H9 (cell line): ENCODE results near the gene SELL. TPM values are rescaled to one million over a fixed set of nuclear protein-coding genes. Genes with fewer than 3 reads are reported as not detected.
A peak's percentile ranks its signal among the peaks of the same experiment; 100 is the strongest.

Source experiments
- DNase-seq: peaks from one replicate; pipeline ENCODE4 v3.0.0-alpha.2; 2017
- H2AFZ ChIP-seq: one replicate; pipeline ENCODE4 v1.6.1; 2013; ENCODE audit warnings: mild to moderate bottlenecking, low read length, control low read depth, moderate library complexity
- H2AK5ac ChIP-seq: 2 replicates; pipeline ENCODE4 v1.6.1; 2013; ENCODE audit warnings: low read length, control low read depth, mixed read lengths; ENCODE audit not compliant: insufficient read length
- H2BK120ac ChIP-seq: one replicate; pipeline ENCODE4 v1.6.1; 2013; ENCODE audit warnings: low read depth, mild to moderate bottlenecking, low read length, control low read depth, inconsistent platforms; ENCODE audit not compliant: poor library complexity, severe bottlenecking
- H2BK12ac ChIP-seq: 2 replicates; pipeline ENCODE4 v1.6.1; 2013; ENCODE audit warnings: low read length, control low read depth, mixed read lengths, low read depth; ENCODE audit not compliant: insufficient read length
- H2BK15ac ChIP-seq: 2 replicates; pipeline ENCODE4 v1.6.1; 2013; ENCODE audit warnings: low read depth, low read length, control low read depth
- H2BK20ac ChIP-seq: one replicate; pipeline ENCODE4 v1.6.1; 2013; ENCODE audit warnings: low read depth, mild to moderate bottlenecking, low read length, control low read depth, inconsistent platforms; ENCODE audit not compliant: poor library complexity, severe bottlenecking
- H2BK5ac ChIP-seq: 2 replicates; pipeline ENCODE4 v1.6.1; 2013; ENCODE audit warnings: low read length, control low read depth, mixed read lengths; ENCODE audit not compliant: insufficient read length
- H3K14ac ChIP-seq: 2 replicates; pipeline ENCODE4 v1.6.1; 2013; ENCODE audit warnings: low read length, control low read depth; ENCODE audit not compliant: insufficient read depth
- H3K18ac ChIP-seq: 2 replicates; pipeline ENCODE4 v1.6.1; 2013; ENCODE audit warnings: low read depth, mild to moderate bottlenecking, mixed read lengths, low read length, control low read depth; ENCODE audit not compliant: insufficient read length
- H3K23ac ChIP-seq: 2 replicates; pipeline ENCODE4 v1.6.1; 2013; ENCODE audit warnings: low read length, control low read depth, mixed read lengths, low read depth; ENCODE audit not compliant: insufficient read length
- H3K23me2 ChIP-seq: 2 replicates; pipeline ENCODE4 v1.6.1; 2013; ENCODE audit warnings: low read depth, mild to moderate bottlenecking, mixed read lengths, low read length, control low read depth; ENCODE audit not compliant: insufficient read length, poor library complexity, severe bottlenecking
- H3K27ac ChIP-seq: 2 replicates; pipeline ENCODE4 v1.5.1; 2013; ENCODE audit warnings: low read length, control low read depth, mixed read lengths, low read depth; ENCODE audit not compliant: insufficient read length
- H3K27me3 ChIP-seq: 2 replicates; pipeline ENCODE4 v1.6.1; 2013; ENCODE audit warnings: low read length, control low read depth, inconsistent platforms; ENCODE audit not compliant: insufficient read depth
- H3K4ac ChIP-seq: 2 replicates; pipeline ENCODE4 v1.6.1; 2013; ENCODE audit warnings: low read depth, mild to moderate bottlenecking, control low read depth, inconsistent platforms, low read length, moderate library complexity
- H3K4me1 ChIP-seq: 2 replicates; pipeline ENCODE4 v1.6.1; 2013; ENCODE audit warnings: low read length, control low read depth, inconsistent platforms; ENCODE audit not compliant: insufficient read depth
- H3K4me2 ChIP-seq: 2 replicates; pipeline ENCODE4 v1.6.1; 2013; ENCODE audit warnings: low read length, control low read depth, mixed read lengths; ENCODE audit not compliant: insufficient read length, insufficient read depth
- H3K56ac ChIP-seq: 2 replicates; pipeline ENCODE4 v1.6.1; 2013; ENCODE audit warnings: low read depth, mild to moderate bottlenecking, mixed read lengths, low read length, control low read depth; ENCODE audit not compliant: insufficient read length
- H3K79me1 ChIP-seq: 2 replicates; pipeline ENCODE4 v1.6.1; 2013; ENCODE audit warnings: low read depth, mild to moderate bottlenecking, moderate library complexity, low read length, control low read depth, inconsistent platforms; ENCODE audit not compliant: insufficient read depth, poor library complexity, severe bottlenecking
- H3K79me2 ChIP-seq: 2 replicates; pipeline ENCODE4 v1.6.1; 2013; ENCODE audit warnings: low read length, control low read depth, inconsistent platforms; ENCODE audit not compliant: insufficient read depth
- H3K9ac ChIP-seq: 2 replicates; pipeline ENCODE4 v1.6.1; 2013; ENCODE audit warnings: low read length, control low read depth, mixed read lengths; ENCODE audit not compliant: insufficient read length; ENCODE audit errors: extremely low read depth
- H3K9me3 ChIP-seq: one replicate; pipeline ENCODE4 v1.6.1; 2013; ENCODE audit warnings: low read depth, low read length, inconsistent platforms; ENCODE audit not compliant: control insufficient read depth
- H3T11ph ChIP-seq: one replicate; pipeline ENCODE4 v1.6.1; 2013; ENCODE audit warnings: mild to moderate bottlenecking, low read length, control low read depth, inconsistent platforms
- H4K20me1 ChIP-seq: one replicate; pipeline ENCODE4 v1.6.1; 2013; ENCODE audit not compliant: control insufficient read depth, insufficient read length, insufficient read depth
- H4K5ac ChIP-seq: 2 replicates; pipeline ENCODE4 v1.6.1; 2013; ENCODE audit warnings: low read depth, mild to moderate bottlenecking, mixed read lengths, low read length, control low read depth; ENCODE audit not compliant: insufficient read length
- H4K8ac ChIP-seq: replicated peaks from 2 replicates; pipeline ENCODE4 v1.6.1; 2013; ENCODE audit warnings: low read length, control low read depth, mixed read lengths, low read depth; ENCODE audit not compliant: insufficient read length
- H4K91ac ChIP-seq: 2 replicates; pipeline ENCODE4 v1.6.1; 2013; ENCODE audit warnings: low read depth, mild to moderate bottlenecking, moderate library complexity, mixed read lengths, low read length, control low read depth; ENCODE audit not compliant: insufficient read length
- H3K27ac Mint-ChIP-seq, 3 experiments: 2 replicates in 2 of 3; 3 replicates in 1 of 3; pipeline ENCODE4 v1.8.0; 2020 to 2021; ENCODE audit warnings: mixed read lengths in 3 of 3, mild to moderate bottlenecking in 1 of 3, moderate library complexity in 1 of 3
- H3K27me3 Mint-ChIP-seq: 2 replicates; pipeline ENCODE4 v1.8.0; 2021; ENCODE audit warnings: low read depth, mild to moderate bottlenecking, moderate library complexity, mixed read lengths
- H3K36me3 Mint-ChIP-seq, 3 experiments: 2 replicates in 2 of 3; 3 replicates in 1 of 3; pipeline ENCODE4 v1.8.0; 2020 to 2021; ENCODE audit warnings: low read depth in 3 of 3, mixed read lengths in 3 of 3; ENCODE audit not compliant: insufficient read depth in 1 of 3
- H3K4me1 Mint-ChIP-seq, 2 experiments: 2 replicates each; pipeline ENCODE4 v1.8.0; 2020; ENCODE audit warnings: mixed read lengths in 2 of 2
- H3K4me3 Mint-ChIP-seq, 2 experiments: 2 replicates in 1 of 2; 3 replicates in 1 of 2; pipeline ENCODE4 v1.8.0; 2020 to 2021; ENCODE audit warnings: mild to moderate bottlenecking in 2 of 2, mixed read lengths in 2 of 2, moderate library complexity in 1 of 2
- H3K9me3 Mint-ChIP-seq, 2 experiments: 2 replicates in 1 of 2; 3 replicates in 1 of 2; pipeline ENCODE4 v1.8.0; 2020; ENCODE audit warnings: mild to moderate bottlenecking in 2 of 2, mixed read lengths in 2 of 2, moderate library complexity in 1 of 2
- CTCF ChIP-seq: fragments of 200-600 bp; sonication (generic); conservative IDR thresholded peaks from 3 replicates; pipeline ENCODE4 v1.8.0; 2021; ENCODE audit warnings: antibody characterized with exemption, mild to moderate bottlenecking
- WGBS: extraction: QIAGEN DNeasy Blood & Tissue Kit; methylation state at CpG from one replicate; pipeline ENCODE4 v1.1.7; 2013; ENCODE audit warnings: missing lambda C conversion rate, low lambda C conversion rate, mixed read lengths; ENCODE audit not compliant: insufficient read length; ENCODE audit errors: extremely low coverage; 5-methylcytosine and 5-hydroxymethylcytosine counted together
- total RNA-seq: library from RNA; stranded (reverse); gene quantifications from 2 replicates; pipeline ENCODE4 v1.2.1, GENCODE V29; 2021

Gene SELL
- total RNA-seq, 1 experiment from 2014 or later: not detected

DNA sequence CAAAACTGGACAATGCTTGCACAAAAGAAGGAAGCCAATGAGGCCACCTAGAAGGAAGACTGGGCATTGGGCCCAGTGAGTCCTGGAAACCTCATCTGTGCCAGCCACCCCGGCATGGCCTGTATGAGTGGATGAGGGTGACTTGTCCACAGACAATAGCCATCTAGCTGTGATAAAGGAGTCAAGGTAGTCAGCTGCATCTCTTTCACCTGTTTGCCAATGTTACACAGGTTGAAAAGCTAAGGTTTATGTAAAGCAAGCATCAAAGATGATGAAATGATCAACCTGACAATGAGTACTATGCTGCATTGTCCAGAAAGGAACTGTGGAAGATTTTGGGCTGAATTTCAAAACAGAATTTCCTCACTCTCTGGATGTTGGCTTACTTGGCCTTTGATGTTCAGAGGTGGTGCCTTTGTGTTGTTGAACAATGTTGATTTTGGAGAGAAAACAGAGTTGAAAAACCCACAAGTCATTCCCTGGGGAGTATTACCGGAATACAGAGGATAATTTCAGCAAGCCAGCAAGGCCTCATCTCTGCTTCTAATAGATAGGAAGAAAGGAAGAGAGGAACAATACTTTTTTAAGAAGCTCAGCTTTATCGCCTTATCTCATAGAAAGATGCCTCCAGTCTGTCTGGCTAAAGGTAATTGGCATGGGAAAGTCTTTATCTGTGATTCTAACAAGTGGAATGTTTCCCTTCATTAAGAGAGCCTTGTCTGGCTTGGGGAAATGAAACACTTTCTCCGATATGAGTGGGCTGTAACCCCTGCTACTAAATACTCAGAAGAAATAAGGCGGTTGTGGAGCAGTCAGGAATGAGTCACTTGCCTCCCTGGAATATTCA, 33.8 kb upstream of the SELL start:
- Histone ChIP-seq H3T11ph (no peak overlapping the region), H2BK12ac (no peak overlapping the region), H3K9me3 (no peaks in the 10 kb centered on the region), H3K27me3 (no peaks in the 10 kb centered on the region), H3K9ac (no peak overlapping the region), H3K18ac (no peak overlapping the region), H2BK20ac (no peak overlapping the region), H3K23me2 (no peaks in the 10 kb centered on the region), H3K4me2 (no peak overlapping the region), H3K27ac (no peak overlapping the region), H3K79me1 (no peaks in the 10 kb centered on the region), H4K91ac (no peak overlapping the region), H4K8ac (no peak overlapping the region), H3K4me1 (peaks cover 5% of the 10 kb centered on the region; the same call in 1 of the 2 replicates), H3K23ac (no peak overlapping the region), H3K79me2 (no peaks in the 10 kb centered on the region), H2AFZ (no peak overlapping the region), H2BK120ac (no peak overlapping the region), H3K14ac (no peak overlapping the region), H3K56ac (no peak overlapping the region), H2AK5ac (no peak overlapping the region), H4K5ac (no peak overlapping the region), H2BK15ac (no peak overlapping the region), H3K4ac (no peak overlapping the region), H4K20me1 (no peaks in the 10 kb centered on the region), H2BK5ac (no peak overlapping the region)
- no peak for DNase-seq
- H3K4me3 Mint-ChIP-seq: no peak overlapping the region
- peaks cover 26 to 34% of the 10 kb centered on the region in 2 experiments for H3K4me1 Mint-ChIP-seq
- no peak for TF ChIP-seq CTCF
- peaks cover 0 to 6% (median 0%) of the 10 kb centered on the region in 3 experiments; a peak in 2 of 7 replicates for H3K36me3 Mint-ChIP-seq
- peaks cover 5% of the 10 kb centered on the region in 2 experiments; a peak in 3 of 5 replicates for H3K9me3 Mint-ChIP-seq
- WGBS: no CpG with 5 or more reads among the region's 5 CpGs
- H3K27me3 Mint-ChIP-seq: peaks cover 3% of the 10 kb centered on the region
- 0 out of 7 replicates have a peak overlapping the region, but pooled peaks of 1 of the 3 experiments have one; percentile 49 for H3K27ac Mint-ChIP-seq
